ENCODE measurements around the gene STMP1. TPM values are rescaled to one million over a fixed set of nuclear protein-coding genes. Genes with fewer than 3 reads are reported as not detected.

Gene STMP1
- total RNA-seq, 1 donor from 2014 or later = 28.1 TPM

- DNase-seq (ENCODE audit: low read depth) = no peak
Measured at GRCh38 chr7:135697276-135698049, 35.1 kb downstream of the STMP1 start.

GRCh38 chr7:135704074-135704473 lies 41.8 kb downstream of the STMP1 start:
- DNase-seq (ENCODE audit: low read depth) = no peak

- DNase-seq (ENCODE audit: low read depth) = no peak
Measured at GRCh38 chr7:135704698-135705097, 42.4 kb downstream of the STMP1 start.

- DNase-seq (ENCODE audit: low read depth) = no peak
Measured at GRCh38 chr7:135706038-135706742, 43.9 kb downstream of the STMP1 start.

GRCh38 chr7:135706858-135707569 lies 44.7 kb downstream of the STMP1 start:
- no peak for DNase-seq (ENCODE audit: low read depth)

DNA sequence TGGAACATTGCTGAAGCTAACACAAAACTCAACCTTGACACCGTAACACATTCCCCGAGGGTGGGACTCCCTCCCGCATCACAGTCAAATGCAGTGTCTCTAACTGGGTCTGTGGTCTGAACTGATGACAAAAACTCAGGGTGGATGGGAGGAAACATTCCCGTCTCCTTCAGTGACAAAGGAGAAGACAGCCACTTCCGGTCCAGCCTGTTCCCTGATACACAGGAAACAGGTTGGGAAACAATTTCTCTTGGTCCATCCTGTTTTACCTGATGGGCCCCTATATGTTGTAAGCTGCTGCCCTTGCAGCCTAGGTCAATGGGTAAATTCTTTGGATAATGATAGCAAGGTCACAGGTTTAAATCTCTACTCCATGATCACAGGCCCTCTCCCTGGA lies 45.3 kb downstream of the STMP1 start:
- no peak for DNase-seq (ENCODE audit: low read depth)

DNA sequence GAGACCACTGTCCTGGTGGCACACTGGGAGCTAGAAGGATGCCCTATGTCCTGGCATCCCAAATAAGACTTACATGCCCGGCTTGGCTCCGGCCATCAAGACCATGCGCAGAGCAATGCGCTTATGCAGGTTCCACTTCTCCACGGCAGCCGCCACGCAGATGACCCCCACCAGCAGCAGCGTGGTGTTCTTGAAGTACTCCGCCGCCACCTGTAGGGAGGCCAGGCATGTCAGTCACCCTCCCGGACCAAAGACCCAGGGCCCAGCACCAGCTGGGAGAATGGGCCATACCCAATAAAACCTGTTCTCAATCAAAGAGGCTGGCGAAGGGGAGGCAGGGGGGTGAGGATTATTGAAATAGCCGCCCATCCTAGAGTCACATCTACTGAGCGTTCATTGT lies 45.7 kb downstream of the STMP1 start:
- no peak for DNase-seq (ENCODE audit: low read depth)

DNA sequence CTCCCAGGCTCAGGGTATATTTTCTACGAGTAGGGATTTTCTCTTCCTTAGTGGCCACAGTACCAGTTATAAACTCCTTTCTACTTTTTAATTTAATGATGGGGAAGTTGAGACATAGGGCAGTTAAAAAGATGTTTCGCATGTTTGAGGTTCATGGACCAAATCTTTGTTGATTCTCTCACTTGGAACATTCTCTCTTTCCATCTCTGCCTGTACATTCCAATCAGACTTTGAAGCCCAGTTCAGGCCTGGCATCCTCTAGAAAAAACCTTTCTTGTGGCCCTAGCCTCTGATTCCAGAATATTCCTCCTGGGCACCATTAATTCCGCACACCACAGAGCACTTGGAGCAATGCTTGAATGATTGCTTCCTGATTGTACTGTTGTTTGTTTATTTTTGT lies 47.2 kb downstream of the STMP1 start:
- DNase-seq (ENCODE audit: low read depth) = peak; percentile 43

GRCh38 chr7:135710417-135711138 lies 48.3 kb downstream of the STMP1 start:
- no peak for DNase-seq (ENCODE audit: low read depth)

- DNase-seq (ENCODE audit: low read depth) = no peak
Measured at GRCh38 chr7:135711139-135711469, 48.8 kb downstream of the STMP1 start.

- no peak for DNase-seq (ENCODE audit: low read depth)
Measured at GRCh38 chr7:135712182-135712782, 50.0 kb downstream of the STMP1 start.

- no peak for DNase-seq (ENCODE audit: low read depth)
Measured at GRCh38 chr7:135712796-135713195, 50.5 kb downstream of the STMP1 start.

GRCh38 chr7:135713836-135714470 lies 51.6 kb downstream of the STMP1 start:
- no peak for DNase-seq (ENCODE audit: low read depth)

DNA sequence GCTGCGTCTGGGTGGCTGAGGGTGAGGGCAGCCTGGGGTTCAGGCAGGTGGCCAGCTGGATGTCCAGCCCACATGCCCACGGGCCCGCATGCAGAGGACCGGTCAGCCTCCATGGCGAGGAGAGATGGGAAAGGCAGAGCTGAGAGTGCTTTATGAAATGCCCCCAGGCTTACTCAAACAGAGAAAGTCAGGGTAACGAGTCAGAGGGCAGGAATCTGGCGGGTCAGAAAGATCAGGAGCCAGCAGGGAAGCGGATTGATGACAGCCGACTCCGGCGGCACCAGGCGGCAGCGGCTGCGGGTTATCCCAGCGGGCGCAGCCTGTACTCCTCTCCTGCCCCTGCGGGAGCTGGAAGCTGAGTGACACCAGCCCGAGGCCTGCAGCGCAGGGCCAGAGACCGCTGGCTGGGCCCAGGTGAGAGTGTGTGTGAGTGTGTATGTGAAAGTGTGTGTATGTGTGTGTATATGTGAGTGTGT lies 52.3 kb downstream of the STMP1 start:
- DNase-seq (ENCODE audit: low read depth) = peak; percentile 56

GRCh38 chr7:135715055-135715522 lies 52.8 kb downstream of the STMP1 start:
- DNase-seq (ENCODE audit: low read depth) = no peak

DNA sequence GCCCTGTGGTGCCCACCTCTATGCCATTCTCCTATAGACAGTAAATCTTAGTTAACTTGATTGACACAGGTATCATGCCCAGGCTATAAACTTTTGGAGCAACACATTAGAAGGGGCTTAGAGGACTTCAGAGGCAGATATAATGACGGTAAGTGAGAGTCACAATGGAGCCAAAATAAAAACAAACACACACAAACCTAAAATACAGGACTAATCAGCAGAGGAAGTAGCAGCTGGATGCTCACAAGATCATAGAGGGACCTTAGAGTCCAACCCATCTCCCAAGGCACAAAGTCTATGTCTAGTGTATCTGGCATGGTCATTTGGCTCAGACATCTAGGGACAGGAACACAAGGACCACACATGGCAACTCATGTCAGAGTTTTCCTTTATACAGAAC lies 53.4 kb downstream of the STMP1 start:
- DNase-seq (ENCODE audit: low read depth) = no peak

DNA sequence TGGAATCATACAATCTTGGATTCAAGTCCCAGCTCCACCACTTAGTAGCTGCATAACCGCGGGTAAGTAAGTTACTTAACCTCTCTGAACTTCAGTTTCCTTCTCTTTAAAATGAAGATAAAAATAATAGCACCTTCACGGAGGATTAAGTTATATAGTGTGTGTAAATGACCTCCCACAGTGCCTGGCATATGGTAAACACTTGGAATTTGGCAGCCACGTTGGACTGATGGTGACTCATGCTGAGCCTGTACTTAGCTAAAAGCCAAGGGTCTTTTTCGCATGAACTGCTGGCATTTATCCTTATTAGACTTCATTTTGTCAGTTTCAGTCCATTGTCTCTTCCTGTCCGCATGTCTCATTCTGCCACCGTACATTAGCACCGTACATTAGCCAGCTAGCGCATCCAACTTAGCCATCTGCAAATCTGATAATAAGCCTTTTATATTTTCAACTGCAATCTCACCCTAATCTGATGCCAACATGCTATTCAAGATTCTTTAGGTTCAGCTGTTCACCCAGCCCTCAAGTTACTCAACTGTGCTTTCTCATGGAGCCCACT lies 54.4 kb downstream of the STMP1 start:
- peak; percentile 60 for DNase-seq (ENCODE audit: low read depth)

DNA sequence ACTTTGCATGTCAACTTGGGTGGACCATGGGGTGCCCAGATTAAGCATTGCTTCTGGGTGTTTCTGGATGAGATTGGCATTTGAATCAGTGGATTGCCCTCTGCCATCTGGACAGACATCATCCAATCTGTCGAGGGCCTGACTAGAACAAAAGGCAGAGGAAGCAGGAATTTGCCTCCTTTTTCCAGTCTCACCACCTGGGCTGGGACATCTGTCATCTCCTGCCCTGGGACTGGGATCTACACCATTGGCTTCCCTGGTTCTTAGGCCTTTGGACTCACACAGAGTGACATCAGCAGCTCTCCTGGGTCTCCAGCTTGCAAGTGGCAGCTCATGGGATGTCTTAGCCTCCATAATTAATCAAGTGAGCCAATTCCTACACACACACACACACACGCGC lies 55.4 kb downstream of the STMP1 start:
- no peak for DNase-seq (ENCODE audit: low read depth)

DNA sequence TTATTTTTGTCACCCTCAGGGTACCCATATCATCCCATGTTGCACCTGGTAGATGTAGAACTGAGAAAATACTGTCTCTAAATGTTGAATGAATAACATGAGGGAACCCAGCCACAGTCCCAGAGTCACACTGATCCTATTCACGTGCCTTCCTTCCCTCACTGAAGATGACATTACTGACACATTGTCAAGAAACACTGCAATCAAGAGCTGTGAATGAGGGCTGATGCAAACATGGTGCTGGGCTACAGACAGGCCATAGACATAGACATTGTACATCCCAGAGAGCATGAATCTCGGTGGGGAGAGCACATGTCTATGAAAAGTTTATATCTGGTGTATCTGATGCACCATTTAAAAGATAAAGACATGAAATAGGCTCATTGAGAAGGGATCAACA lies 55.9 kb downstream of the STMP1 start:
- no peak for DNase-seq (ENCODE audit: low read depth)

GRCh38 chr7:135718794-135719437 lies 56.6 kb downstream of the STMP1 start:
- DNase-seq (ENCODE audit: low read depth) = no peak
